GM19467 (cell line): Measurements from ENCODE around the gene IL13.

Experiments used
- ATAC-seq: cut with Tn5 transposase; IDR thresholded peaks from one replicate; pipeline ENCODE4 v1.9.1; 2021; ENCODE audit warnings: mild to moderate bottlenecking, moderate library complexity; ENCODE audit not compliant: unreplicated experiment

The IL13 gene

GRCh38 chr5:132669455-132669820 lies 11.5 kb downstream of the IL13 start:
- no peak for ATAC-seq

DNA sequence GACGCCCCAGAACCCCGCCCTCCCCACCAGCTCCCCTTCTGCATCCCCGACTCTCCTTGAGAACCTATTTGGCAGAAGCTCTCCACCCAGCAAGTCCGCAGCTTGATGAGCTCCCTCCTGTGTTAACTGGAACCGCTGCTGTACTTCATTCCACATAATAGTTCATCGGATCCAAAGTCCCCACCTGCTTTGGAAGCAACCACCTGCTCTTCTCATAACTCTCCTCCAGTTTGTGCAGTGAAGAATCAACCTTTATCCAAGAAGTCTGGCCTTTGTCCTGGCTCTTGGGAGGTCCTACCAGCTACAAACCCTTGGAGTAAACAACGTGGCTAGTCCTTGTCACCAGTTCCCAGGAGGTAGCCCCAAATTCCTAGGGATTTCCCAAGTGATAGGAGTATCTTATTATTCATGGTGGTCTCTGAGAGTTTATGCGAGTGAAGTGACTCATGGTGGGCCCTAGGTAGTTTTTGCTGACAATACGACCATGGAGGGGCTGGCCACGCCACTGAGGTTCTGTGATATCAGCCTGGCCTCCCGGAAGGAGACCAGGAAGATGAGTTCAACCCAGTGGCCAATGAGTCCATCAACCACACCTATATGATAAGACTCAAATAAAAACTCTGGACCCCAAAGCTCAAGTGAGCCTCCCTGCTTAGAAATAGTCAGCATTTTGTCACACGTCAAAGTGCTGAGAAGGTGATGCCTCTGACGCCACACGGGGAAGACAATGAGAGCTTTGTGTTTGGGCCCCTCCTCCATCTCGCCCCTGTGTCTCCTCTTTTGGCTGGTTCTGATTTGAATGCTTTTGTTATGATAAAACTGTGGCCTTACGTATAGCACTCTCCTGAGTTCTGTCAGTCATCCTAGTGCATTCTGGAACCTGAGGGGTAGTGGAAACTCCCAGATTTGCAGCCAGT lies 12.3 kb downstream of the IL13 start:
- no peak for ATAC-seq

DNA sequence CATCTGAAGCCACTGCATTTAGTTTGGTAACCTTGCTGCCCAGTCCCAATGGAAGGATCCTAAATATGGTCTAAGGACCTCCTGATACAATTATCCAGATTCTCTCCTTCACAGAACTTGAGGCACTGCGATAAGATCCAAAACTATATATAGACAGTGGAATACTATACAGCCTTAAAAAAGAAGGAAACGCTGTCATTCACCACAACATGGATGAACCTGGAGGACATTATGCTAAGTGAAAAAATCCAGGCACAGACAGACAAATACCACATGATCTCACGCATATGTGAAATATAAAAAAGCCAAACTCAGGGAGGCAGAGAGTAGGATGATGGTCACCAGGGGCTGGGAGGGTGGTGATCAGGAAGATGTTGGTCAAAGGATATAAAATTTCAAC lies 13.0 kb downstream of the IL13 start:
- ATAC-seq: no peak

DNA sequence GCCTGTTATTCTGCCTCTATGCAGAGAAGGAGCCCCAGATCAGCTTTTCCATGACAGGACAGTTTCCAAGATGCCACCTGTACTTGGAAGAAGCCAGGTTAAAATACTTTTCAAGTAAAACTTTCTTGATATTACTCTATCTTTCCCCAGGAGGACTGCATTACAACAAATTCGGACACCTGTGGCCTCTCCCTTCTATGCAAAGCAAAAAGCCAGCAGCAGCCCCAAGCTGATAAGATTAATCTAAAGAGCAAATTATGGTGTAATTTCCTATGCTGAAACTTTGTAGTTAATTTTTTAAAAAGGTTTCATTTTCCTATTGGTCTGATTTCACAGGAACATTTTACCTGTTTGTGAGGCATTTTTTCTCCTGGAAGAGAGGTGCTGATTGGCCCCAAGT lies 15.5 kb downstream of the IL13 start:
- ATAC-seq: no peak

GRCh38 chr5:132673939-132674630 lies 16.1 kb downstream of the IL13 start, which contains the start of gene IL4:
TSS of gene IL4 (plus strand) at chr5:132673989. CDS start at chr5:132674051, 62 bp downstream.
- ATAC-seq: no peak

DNA sequence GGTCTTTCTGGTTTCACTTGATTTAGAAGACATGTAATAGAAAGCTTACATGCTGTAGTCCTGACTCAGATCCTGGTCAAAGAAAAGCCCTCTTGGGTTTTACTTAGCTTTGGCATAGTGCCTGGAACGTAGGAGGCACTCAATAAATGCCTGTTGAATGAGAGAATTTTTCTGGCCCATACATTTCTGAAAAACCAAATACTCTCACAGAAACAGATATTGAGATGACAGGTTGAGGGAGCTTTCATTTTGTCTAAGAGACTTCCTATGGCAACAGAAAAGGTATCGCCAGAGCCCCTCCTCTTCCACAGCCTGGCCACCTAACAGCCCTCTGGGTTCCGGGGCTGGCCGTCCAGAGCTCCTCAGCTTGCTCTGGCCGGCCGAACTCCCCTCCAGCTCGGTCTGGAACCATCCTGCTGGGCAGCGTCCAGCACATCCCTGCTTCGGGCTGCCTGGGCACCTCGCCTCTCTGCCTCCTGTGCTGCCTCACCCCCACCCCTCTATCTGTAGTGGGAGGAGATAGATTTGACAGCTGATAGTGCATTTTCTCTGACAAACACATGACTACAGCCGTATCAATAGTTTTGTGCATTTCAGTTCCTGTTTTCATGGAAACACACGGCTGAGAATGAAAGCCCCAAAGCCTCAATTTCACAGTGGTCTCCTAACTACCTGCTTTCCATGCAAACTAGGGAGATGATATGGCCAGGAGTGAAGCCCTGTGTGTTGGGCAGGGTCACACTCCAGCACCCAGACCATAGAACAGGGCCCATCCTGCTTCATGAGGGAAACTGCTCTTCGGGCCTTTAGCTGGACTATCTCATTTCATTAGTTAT lies 16.9 kb downstream of the IL13 start:
- peak; percentile 65 for ATAC-seq

DNA sequence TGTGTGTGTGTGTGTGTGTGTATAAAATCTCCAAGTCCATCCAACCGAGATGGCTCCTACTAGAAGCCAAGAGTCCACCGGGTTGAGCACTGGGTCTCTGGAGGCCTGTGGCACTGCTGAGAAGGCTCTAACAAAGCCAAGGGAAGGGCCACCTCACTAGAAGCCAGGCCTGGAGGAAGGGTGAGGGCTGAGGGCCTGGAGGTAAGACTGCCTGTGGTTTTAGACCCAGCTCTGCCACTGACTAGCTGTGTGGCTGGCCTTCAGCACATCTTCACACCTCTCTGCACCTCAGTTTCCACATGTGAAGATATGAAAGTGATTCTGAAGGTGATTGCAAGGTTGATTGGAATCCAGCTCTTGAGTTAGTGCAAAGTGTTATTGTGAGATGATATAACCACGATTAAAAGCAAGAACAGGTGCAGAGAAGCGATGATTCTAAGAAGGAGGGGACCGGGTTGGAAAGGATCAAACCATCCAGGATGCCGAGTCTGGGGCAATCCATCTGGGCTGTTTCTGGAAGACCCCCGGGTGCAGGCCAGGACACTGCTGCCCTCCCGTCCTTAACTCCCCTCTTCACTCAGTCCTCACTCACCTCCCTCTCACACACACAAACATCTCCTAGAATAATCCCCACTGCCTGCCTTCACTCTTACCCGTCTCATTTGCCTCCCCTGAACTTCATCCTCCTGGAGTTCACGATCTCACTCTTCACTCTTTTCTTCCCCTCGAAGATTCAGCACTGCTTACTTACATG lies 18.1 kb downstream of the IL13 start:
- ATAC-seq: no peak

DNA sequence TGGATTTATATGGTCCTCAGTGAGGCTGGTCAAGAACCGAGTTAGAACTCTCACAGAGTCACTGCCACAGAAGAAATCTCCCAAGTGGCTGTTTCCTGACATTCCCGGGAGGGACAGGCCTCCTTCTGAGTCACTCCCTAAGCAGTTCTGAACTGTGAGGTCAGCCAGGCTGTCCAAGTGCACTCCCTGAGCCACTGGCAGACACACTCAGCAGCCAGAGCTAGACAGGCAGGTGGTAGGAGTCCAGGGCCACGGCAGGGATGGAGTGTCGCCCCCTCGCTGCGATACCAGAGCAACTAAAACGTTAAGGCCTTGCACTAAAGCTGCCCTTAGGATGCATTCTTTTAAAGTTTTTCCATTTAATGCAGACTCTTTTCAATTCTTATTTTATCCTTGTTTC lies 19.2 kb downstream of the IL13 start:
- ATAC-seq: no peak

DNA sequence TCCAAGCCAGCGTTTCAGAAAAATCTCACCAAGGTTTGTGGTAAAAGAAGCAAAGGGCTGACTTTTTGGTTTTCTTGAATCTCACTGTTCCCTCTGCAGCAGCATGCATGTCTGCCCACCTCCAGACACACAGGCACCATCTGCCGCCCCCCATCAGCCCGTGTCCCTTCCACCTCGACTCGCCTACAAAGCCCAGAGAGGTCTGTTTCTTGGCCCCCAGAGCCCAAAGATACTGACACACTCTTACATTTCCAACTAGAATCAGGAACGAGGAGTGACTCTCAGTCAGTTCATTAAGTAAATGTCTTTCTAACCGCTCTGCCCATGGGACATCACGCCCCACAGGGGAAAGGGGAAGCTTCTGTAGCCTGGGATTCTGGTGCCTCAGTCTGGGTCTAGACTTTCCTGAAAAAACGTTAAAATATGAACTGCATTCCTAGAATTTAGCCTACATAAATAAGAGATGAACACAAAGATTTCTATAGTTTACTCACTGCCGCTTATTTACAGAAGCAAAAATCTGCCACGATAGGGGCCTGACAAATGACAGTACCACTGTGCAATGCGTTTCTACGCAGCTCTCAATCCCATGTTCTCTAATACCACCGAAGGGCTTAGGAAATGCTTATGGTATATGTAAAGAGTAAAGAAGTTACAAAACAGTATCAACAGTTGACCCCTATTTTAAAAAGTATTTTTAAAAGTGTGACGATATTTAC lies 19.9 kb downstream of the IL13 start:
- ATAC-seq: no peak

DNA sequence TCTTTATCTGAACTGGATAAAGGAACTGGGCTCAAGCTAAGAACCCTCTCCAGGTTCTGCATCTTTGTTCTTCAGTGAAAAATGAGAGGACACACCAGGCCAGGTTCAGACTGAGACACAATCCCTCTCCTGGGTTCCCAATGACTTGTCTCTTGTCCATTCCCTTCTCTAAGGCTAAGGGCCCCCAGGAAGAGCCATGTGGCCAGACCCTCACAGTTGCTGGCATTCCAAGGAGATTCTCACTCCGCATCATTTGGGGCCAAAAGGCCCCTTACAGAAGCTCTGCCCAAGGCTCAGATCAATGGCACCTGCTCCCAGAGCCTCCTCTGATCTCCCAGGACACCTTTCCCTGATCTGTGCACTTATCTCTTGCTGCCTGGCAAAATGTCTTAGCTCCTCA lies 20.8 kb downstream of the IL13 start:
- no peak for ATAC-seq

GRCh38 chr5:132679166-132679565 lies 21.2 kb downstream of the IL13 start:
- no peak for ATAC-seq

DNA sequence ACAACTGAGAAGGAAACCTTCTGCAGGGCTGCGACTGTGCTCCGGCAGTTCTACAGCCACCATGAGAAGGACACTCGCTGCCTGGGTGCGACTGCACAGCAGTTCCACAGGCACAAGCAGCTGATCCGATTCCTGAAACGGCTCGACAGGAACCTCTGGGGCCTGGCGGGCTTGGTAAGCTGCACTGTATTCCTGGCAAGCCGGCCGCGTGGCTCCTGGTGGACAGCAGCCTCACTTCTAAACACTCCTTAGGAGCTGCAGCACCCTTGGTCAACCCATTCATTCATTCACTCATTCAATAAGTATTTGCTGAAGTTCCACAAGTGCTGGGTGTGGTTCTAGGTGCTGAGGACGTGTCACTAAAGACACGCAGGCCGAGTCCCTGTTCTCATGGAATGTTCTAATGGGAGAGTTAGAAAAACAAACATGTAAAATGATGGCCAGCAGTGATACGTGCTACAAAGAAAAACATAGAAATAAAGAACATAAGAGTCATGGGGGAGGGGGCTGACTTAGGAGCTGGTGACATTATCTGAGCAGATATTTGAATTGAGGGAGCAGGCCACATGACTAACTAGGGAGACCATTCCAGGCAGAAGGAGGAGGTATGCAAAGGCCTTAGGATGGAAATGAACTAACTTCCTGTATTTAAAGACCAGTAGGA lies 21.9 kb downstream of the IL13 start:
- ATAC-seq: no peak

DNA sequence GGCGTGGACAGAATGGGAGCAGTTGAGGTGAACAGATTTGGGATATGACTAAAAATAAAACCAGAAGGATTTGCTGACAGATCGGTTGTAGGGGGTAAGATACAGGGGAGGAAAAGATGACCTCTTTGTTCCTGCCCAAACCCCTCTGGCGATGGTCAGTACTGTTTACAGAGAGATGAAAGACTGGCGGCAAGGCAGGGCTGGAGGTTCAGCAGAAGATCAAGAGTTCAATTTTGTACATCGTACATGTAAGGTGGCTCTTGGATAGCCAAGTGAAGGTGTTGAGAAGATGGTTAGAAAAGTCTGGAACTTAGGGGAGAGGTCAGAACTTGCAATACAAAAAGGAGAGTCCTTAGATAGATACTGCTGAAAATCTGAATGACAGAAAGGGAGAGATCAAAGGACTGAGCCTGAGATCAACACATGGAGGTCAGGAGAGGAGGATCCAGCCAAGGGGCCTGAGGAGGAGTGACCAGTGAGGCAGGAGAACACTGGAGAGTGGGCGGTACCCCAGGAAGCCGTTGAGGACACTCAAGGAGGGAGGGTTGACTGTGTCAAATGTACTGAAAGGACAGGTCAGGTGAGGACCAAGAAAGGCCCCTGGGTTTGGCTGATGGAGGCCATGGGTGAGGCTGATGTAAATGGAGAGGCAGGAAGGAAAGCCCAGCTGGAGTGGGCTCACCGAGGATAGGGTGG lies 23.0 kb downstream of the IL13 start:
- ATAC-seq: no peak

DNA sequence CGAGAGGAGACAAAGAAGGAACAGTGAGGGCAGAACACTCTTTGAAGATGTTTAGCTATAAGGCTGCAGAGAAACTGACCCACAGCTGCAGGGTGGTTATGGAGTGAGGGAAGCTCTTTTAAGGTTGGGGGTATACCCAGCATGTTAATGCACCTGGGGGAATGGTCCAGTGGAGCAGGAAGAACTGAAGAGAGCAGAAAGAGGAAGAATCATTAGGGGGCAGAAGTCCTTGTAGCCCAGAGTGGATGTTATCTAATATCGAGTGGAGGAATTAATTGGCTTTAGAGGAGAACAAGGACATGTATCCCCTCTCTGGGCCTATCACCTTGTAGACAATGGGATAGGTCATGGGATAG lies 23.5 kb downstream of the IL13 start:
- no peak for ATAC-seq

DNA sequence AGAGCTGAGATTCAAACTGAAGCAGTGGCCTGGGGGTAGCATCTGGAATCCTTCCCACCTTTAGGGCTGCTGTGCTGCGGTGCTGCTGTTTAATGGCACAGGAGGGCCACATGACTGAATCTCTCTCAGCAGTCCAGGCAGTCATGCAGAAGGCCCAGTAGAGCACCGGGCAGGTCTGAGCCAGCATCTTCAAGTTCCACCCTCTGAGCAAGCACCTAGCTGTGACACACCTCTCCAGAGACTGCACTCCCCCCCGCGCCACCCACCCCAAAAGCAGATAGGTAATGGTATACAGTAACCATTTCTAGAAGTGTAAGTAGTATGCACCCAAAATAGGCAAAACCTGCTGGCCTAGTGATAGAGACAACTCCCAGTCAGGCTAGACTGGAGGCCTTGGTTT lies 24.0 kb downstream of the IL13 start:
- ATAC-seq: no peak

- ATAC-seq: no peak
Observed at GRCh38 chr5:132684491-132684890, 26.5 kb downstream of the IL13 start.

DNA sequence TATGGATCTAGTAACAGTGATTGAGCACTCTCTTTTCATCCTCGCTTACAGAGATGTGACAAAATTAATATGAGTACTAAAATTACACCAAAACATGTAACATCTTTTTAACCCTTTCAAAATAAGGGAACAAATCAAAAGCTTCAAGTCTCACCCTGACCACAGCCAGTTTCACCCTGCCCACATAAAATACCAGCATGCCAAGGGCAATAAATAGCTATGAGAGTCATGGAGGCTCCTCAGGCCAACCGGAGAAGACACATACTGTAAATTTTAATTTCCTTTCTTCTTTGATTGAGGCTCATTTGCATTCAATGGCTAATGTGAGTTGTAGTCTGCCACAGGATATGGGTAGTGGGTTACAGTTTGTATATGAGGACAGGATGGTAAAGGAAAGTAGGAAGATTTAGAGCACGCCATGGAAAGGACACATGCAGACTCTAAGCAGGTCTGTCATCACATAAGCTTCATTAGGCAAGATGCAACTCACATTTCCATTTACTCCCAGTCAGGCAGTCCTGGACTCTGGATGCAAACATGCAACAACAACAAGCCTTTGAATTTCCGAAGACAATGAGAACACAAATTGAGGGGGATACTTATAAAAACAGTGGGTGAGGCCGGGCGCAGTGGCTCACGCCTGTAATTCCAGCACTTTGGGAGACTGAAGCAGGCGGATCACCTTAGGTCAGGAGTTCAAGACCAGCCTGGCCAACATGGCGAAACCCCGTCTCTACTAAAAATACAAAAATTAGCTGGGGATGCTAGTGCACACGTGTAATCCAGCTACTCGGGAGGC lies 27.1 kb downstream of the IL13 start:
- ATAC-seq: no peak

DNA sequence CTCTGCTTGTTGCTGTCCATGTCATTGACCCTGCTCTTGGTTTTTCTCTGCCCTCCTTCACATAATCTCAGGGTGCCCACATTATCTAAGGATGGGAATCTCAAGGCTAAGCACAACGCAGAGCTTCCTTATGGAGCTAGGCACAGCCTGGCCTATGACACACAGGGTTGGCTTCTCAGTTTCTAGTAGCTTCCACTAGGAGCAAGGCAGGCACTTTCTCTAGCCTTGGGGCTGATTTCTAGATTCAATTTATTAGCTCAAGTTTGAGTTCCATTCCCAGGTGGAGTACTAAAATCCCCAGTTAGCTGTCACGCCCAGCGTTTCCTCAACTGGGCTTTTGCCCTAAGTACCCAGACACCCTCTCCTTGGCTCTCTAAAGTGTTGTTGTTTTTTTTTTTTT lies 28.2 kb downstream of the IL13 start:
- ATAC-seq: no peak
